HCT116 (cell line): ENCODE results near the gene SCG3. TPM values are rescaled to one million over a fixed set of nuclear protein-coding genes. Genes with fewer than 3 reads are reported as not detected.

Experiments used
- ATAC-seq: fragments of 200-7000 bp; cut with Tn5 transposase; 2 replicates; pipeline ENCODE4 v1.9.1; 2020; ENCODE audit warnings: mild to moderate bottlenecking, moderate library complexity
- BruUV-seq: library from RNA; stranded (reverse); fragments of 400-500 nt; replicated peaks from 2 replicates; lab custom pipeline; 2021; lab: Mats Ljungman, UMichigan
- CTCF ChIA-PET: fragments of 300-600 bp; sonication (Branson Sonifier 250); formaldehyde crosslinking; loops from one replicate; lab custom pipeline; 2021; ENCODE audit warnings: antibody characterized with exemption; lab: Charles Lee
- POLR2A ChIA-PET: fragments of 300-600, 350-600 bp; sonication (Branson Sonifier 250); formaldehyde crosslinking; loops from one replicate; lab custom pipeline; 2021; ENCODE audit warnings: antibody characterized with exemption; lab: Charles Lee
- RAD21 ChIA-PET, 2 experiments: fragments of 300-600 bp; sonication (Branson Sonifier 250); formaldehyde crosslinking; loops; one replicate each; lab custom pipeline; 2023; ENCODE audit warnings: low total read pairs in 2 of 2; ENCODE audit not compliant: uncharacterized antibody in 2 of 2, unreplicated experiment in 2 of 2, low non-redundant PET in 1 of 2; lab: Charles Lee
- DNase-seq: peaks from one replicate; pipeline ENCODE4 v3.0.0-alpha.2; 2010; ENCODE audit warnings: low read depth, low spot score
- H2AFZ ChIP-seq: fragments of 200-600 bp; shearing (Covaris generic), sonication (generic); 2 replicates; pipeline ENCODE4 v1.6.1; 2017; ENCODE audit warnings: low read depth, mixed run types, mixed read lengths, antibody characterized with exemption, low read length; ENCODE audit not compliant: poor library complexity, severe bottlenecking
- H3K27ac ChIP-seq: 2 replicates; pipeline ENCODE4 v1.5.1; 2012; ENCODE audit warnings: low read depth, low read length
- H3K27me3 ChIP-seq: fragments of 200-600 bp; sonication (generic); 2 replicates; pipeline ENCODE4 v1.6.1; 2016; ENCODE audit warnings: mixed run types, low read length, mixed read lengths; ENCODE audit not compliant: insufficient read depth
- H3K36me3 ChIP-seq, 2 experiments: fragments of 200-500 bp in 1 of 2; fragments of 200-600 bp in 1 of 2; sonication (Bioruptor generic) in 1 of 2; sonication (generic) in 1 of 2; 2 replicates each; pipeline versions ENCODE4 v1.5.1 to v1.6.1; 2014 to 2016; ENCODE audit warnings: low read length in 2 of 2, inconsistent platforms in 1 of 2, mixed read lengths in 1 of 2, mixed run types in 1 of 2; ENCODE audit not compliant: insufficient read depth in 2 of 2, control insufficient read depth in 1 of 2
- H3K4me1 ChIP-seq, 2 experiments: fragments of 200-600 bp in 1 of 2; sonication (generic) in 1 of 2; 2 replicates each; pipeline versions ENCODE4 v1.5.1 to v1.6.1; 2012 to 2017; ENCODE audit warnings: low read length in 2 of 2, inconsistent platforms in 1 of 2, mild to moderate bottlenecking in 1 of 2, mixed read lengths in 1 of 2, mixed run types in 1 of 2, moderate library complexity in 1 of 2; ENCODE audit not compliant: insufficient read depth in 2 of 2, control insufficient read depth in 1 of 2
- H3K4me2 ChIP-seq: fragments of 200-600 bp; sonication (generic); 2 replicates; pipeline ENCODE4 v1.6.1; 2017; ENCODE audit warnings: mixed run types, low read length, mixed read lengths
- H3K4me3 ChIP-seq, 2 experiments: fragments of 200-600 bp in 1 of 2; sonication (generic) in 1 of 2; replicated peaks in 1 of 2; 2 replicates each; pipeline ENCODE4 v1.5.1; 2011 to 2016; ENCODE audit warnings: low read length in 2 of 2, control low read depth in 1 of 2, low read depth in 1 of 2, mild to moderate bottlenecking in 1 of 2, mixed read lengths in 1 of 2, mixed run types in 1 of 2
- H3K79me2 ChIP-seq: fragments of 200-600 bp; sonication (generic); 2 replicates; pipeline ENCODE4 v1.6.1; 2017; ENCODE audit warnings: mild to moderate bottlenecking, mixed run types, low read length, moderate library complexity, mixed read lengths; ENCODE audit not compliant: insufficient read depth
- H3K9ac ChIP-seq: fragments of 200-600 bp; sonication (generic); 2 replicates; pipeline ENCODE4 v1.6.1; 2016; ENCODE audit warnings: low read length, mixed read lengths
- H3K9me2 ChIP-seq: fragments of 200-600 bp; sonication (generic), shearing (Covaris generic); 2 replicates; pipeline ENCODE4 v1.6.1; 2017; ENCODE audit warnings: mixed run types, mild to moderate bottlenecking, moderate library complexity; ENCODE audit not compliant: insufficient read depth
- H3K9me3 ChIP-seq, 2 experiments: fragments of 200-500 bp in 1 of 2; fragments of 200-600 bp in 1 of 2; sonication (Bioruptor generic) in 1 of 2; sonication (generic) in 1 of 2; 2 replicates each; pipeline ENCODE4 v1.6.1; 2014 to 2017; ENCODE audit warnings: low read length in 2 of 2, mixed read lengths in 2 of 2, inconsistent platforms in 1 of 2, low read depth in 1 of 2, mild to moderate bottlenecking in 1 of 2, mixed run types in 1 of 2, moderate library complexity in 1 of 2; ENCODE audit not compliant: control insufficient read depth in 1 of 2, insufficient read depth in 1 of 2
- H4K20me1 ChIP-seq: fragments of 200-600 bp; sonication (generic), shearing (Covaris generic); 2 replicates; pipeline ENCODE4 v1.6.1; 2017; ENCODE audit warnings: mixed run types, mild to moderate bottlenecking, moderate library complexity; ENCODE audit not compliant: insufficient read depth
- ATF3 ChIP-seq: IDR thresholded peaks from 2 replicates; pipeline ENCODE4 v1.6.1; 2012
- CEBPB ChIP-seq: IDR thresholded peaks from 2 replicates; pipeline ENCODE4 v1.6.1; 2012; ENCODE audit warnings: low read depth
- EGR1 ChIP-seq: IDR thresholded peaks from 2 replicates; pipeline ENCODE4 v1.6.1; 2012; ENCODE audit warnings: low read depth
- ELF1 ChIP-seq: IDR thresholded peaks from 2 replicates; pipeline ENCODE4 v1.6.1; 2012; ENCODE audit warnings: low read depth, borderline replicate concordance
- EZH2 ChIP-seq: fragments of 200-600 bp; sonication (generic); IDR thresholded peaks from 2 replicates; pipeline ENCODE4 v1.6.1; 2017; ENCODE audit warnings: antibody characterized with exemption, mixed run types
- EZH2phosphoT487 ChIP-seq: fragments of 200-600 bp; IDR thresholded peaks from 2 replicates; pipeline ENCODE4 v1.6.1; 2018; ENCODE audit warnings: antibody characterized with exemption, borderline replicate concordance
- FOSL1 ChIP-seq: IDR thresholded peaks from 2 replicates; pipeline ENCODE4 v1.6.1; 2012; ENCODE audit warnings: low read depth
- JUND ChIP-seq: IDR thresholded peaks from 2 replicates; pipeline ENCODE4 v1.6.1; 2012
- POLR2A ChIP-seq: IDR thresholded peaks from 2 replicates; pipeline ENCODE4 v1.7.0; 2011; ENCODE audit warnings: borderline replicate concordance; ENCODE audit not compliant: insufficient read depth, insufficient read length; ENCODE audit errors: extremely low read depth
- POLR2AphosphoS5 ChIP-seq: IDR thresholded peaks from 2 replicates; pipeline ENCODE4 v1.6.1; 2011; ENCODE audit warnings: mild to moderate bottlenecking, low read depth, low read length, moderate library complexity
- REST ChIP-seq: IDR thresholded peaks from 2 replicates; pipeline ENCODE4 v1.6.1; 2012; ENCODE audit warnings: low read depth
- SIN3A ChIP-seq: IDR thresholded peaks from 2 replicates; pipeline ENCODE4 v1.6.1; 2012; ENCODE audit warnings: low read depth
- SP1 ChIP-seq: IDR thresholded peaks from 2 replicates; pipeline ENCODE4 v1.6.1; 2012; ENCODE audit warnings: low read depth
- SRF ChIP-seq: IDR thresholded peaks from 2 replicates; pipeline ENCODE4 v1.6.1; 2012; ENCODE audit warnings: low read depth
- TCF7L2 ChIP-seq: IDR thresholded peaks from 2 replicates; pipeline ENCODE4 v1.7.0; 2011; ENCODE audit warnings: borderline replicate concordance, inconsistent platforms; ENCODE audit not compliant: insufficient read depth, insufficient read length; ENCODE audit errors: extremely low read depth
- ZFX ChIP-seq: fragments of 450-650 bp; IDR thresholded peaks from 2 replicates; pipeline ENCODE4 v1.6.1; 2017
- intact Hi-C: fragments of 100-400 bp; cut with micrococcal nuclease; formaldehyde crosslinking; loops from 2 replicates; pipeline ENCODE4 v1.10.0; 2022
- total RNA-seq: library from RNA; stranded (reverse); gene quantifications from one replicate; pipeline ENCODE4 v1.2.1, GENCODE V29; 2021; ENCODE audit not compliant: unreplicated experiment
- TF ChIP-seq, protein P1 (sequence below): IDR thresholded peaks from 2 replicates; pipeline ENCODE4 v1.6.1; 2012

SCG3 gene
- total RNA-seq, 1 experiment from 2014 or later = not detected

- Histone ChIP-seq H3K9me3 (no peaks in the 10 kb centered on the region), H3K36me3 (no peaks in the 10 kb centered on the region), H4K20me1 (no peaks in the 10 kb centered on the region), H3K9ac (no peak overlapping the region), H3K4me2 (no peak overlapping the region), H3K9me2 (no peaks in the 10 kb centered on the region), H3K4me3 (no peak overlapping the region), H3K79me2 (no peaks in the 10 kb centered on the region), H3K4me1 (0 out of 4 replicates have a peak, but pooled peaks cover 0 to 3% of the 10 kb centered on the region in 2 experiments), H2AFZ (no peak overlapping the region)
- no TSS peak for BruUV-seq
- intact Hi-C loops = no loop called here
- ATAC-seq (no peak), DNase-seq (no peak)
- ChIA-PET CTCF (no interaction called here), POLR2A (no interaction called here)
- TF ChIP-seq JUND = no peak
- TF ChIP-seq SIN3A = no peak
- TF ChIP-seq POLR2AphosphoS5 = no peak
- TF ChIP-seq ATF3 = no peak
- no peak for TF ChIP-seq TCF7L2
- no peak for TF ChIP-seq ELF1
- TF ChIP-seq CEBPB = no peak
- no peak for TF ChIP-seq POLR2A
- TF ChIP-seq REST = no peak
- TF ChIP-seq ZFX = no peak
- TF ChIP-seq FOSL1 = no peak
- TF ChIP-seq SP1 = no peak
- no peak for TF ChIP-seq EZH2
- TF ChIP-seq EZH2phosphoT487 = no peak
- TF ChIP-seq, protein P1, sequence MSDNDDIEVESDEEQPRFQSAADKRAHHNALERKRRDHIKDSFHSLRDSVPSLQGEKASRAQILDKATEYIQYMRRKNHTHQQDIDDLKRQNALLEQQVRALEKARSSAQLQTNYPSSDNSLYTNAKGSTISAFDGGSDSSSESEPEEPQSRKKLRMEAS = no peak
- no peak for TF ChIP-seq SRF
- TF ChIP-seq EGR1 = no peak
- TF ChIP-seq, all 23 proteins: peak for 0
- no peak overlapping the region for H3K27ac ChIP-seq
- peaks cover 7% of the 10 kb centered on the region; the same call in 1 of the 2 replicates for H3K27me3 ChIP-seq
- RAD21 ChIA-PET = no interaction called here
Observed at GRCh38 chr15:51677452-51677851, 3.9 kb upstream of the SCG3 start.
